Stimulated activated CD4-positive, alpha-beta T cell treated with anti-CD3 and anti-CD28 coated beads, TNF-alpha, amount 100 ng/mL, for 24 hours (primary cell): ENCODE data around the gene FSTL1.

Experiments
- DNase-seq, 3 experiments: peaks; one replicate each; pipeline ENCODE4 v3.0.0-alpha.2; 2020; ENCODE audit warnings: low read depth in 3 of 3

FSTL1 gene

DNA sequence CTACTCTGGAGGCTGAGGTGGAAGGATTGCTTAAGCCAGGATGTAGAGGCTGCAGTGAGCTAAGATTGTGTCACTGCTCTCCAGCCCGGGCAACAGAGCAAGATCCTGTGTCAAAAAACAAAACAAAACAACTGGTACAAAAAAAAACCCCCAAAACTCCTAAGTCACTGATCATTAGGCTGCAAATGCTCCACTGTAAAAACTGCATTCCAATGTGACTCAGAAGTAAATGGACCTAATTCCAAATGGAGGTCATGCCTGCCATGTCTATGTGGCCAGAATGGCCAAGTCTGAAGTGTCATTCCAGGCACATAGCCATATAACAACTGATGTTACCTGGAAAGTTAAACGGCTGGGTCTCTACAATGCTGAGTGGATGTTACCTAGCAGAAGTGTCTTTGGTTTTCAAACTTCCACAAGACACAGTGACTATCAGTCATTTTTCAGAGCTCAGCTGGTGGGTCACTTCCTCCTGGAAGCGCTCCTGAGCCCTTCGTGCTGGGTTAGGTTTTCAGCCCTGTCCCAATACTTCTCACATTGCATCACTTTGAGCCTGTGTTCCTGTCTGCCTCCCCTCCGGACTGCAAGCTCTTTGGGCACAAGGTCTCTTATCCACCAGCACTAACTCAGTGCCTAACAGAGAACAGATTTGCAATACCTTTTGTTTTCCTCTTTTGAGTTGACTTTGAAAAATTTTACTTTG is 10.6 kb downstream of the FSTL1 start:
- no peak for DNase-seq

DNA sequence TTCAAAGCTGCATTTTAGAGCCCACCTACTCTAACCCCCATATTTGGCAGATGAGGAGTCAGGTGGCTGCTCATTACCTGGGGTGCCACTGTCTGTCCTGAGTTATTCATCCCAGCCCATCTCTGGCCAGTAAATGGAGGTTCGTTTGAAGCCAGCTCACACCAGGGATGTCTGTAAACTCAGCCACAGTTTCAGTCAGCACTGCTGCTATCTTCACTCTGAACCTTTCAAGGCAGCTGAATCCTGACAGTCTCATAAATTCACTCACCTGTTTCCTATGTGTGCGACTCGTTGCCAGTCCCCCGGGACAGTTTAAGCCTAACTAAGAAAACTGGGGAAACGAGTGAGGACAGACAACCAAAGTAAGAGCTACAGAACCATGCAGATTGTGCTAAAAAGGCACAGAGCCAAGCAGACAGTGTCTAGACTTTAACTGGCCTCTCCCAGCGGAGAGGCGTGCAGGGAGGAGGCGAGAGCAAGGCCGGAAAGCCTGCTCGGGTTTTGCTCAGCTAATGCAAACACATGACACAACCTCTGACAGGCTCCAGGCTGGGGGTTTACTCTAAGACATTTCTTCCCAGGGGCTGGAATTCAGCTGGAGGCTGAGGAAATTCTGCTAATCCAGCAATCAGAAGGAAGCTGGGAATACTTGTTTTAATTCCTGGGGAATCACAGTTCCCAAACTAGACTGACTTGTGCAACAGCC is 12.0 kb downstream of the FSTL1 start:
- no peak for DNase-seq

DNA sequence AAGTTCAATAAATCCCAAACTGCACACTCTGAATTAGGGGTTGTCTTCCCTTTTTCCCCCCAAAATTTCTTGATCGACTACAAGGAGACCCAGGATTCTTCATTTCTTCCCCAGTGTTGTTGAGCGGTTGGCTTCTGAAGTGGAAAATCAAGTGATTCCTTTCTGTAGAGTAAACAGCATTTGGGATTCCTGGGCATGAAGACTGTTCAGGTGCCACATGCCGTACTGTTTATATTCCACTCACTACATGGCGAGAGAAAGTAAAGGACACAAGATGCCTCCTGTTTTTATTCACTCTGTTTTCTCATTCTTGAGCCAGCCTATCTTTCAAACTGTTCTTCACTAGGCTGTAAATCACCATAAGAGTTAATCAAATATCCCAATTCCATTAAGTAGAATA is 12.6 kb downstream of the FSTL1 start:
- no peak for DNase-seq

DNA sequence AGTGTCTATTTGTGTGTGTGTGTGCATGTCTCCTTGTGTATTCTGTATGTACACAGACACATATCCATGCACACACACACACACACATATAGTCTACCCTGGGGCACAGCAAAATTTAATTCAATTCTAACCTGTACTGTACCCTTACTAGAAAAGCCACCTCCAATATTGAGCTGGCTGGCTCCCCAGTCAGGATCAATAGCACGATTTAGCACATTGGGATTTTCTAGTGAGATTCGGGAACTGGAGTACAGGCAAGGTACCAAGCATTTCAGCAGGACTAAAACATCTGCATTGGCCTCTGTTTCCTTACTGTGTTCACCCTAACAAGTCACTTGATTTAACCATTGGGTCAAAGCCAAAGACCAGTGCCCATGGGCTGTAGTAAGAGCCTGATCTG is 13.2 kb downstream of the FSTL1 start:
- no peak for DNase-seq

DNA sequence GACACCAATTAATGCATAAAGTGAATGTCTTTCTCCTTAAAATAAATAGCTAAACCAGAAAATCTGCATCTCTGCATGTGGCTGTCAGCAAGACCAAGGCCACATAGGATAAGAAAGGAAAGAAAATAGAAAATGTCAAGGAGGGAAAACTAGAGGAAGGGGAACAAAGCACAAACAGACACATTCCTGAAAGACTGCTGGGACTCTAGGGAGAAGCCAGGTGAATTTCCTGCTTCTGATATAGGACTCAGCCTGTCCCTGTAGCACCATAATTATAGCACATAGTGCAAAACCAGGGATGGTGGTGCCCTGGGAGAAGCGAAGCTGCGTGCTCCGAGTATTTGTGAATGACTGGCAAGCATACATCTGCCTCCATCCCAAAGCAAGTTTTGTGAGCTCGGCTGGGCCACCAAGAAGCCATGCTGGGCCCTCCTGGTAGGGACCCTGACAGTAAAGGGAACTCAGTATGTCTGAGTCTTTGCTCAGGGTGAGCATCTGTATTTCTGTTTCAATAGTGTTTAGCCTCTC is 14.2 kb downstream of the FSTL1 start:
- no peak for DNase-seq

DNA sequence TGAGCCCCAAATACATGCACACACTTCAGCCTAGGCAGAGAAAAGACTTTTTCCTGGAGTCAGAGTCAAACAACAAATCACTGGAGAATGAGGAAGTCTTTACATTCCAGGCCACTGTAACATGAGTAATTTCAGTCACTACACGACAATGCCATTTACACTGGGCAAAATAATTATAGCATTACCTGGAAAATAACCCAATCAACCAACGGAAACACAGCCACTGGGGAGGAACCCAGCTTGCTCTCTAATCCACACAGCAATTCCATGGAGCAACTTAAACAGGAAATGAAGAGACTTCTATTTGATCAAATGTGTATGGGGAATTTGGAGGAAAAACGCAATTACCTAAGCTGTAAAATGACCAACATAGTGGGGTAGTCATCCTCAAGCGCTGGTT is 15.2 kb downstream of the FSTL1 start:
- DNase-seq = no peak

DNA sequence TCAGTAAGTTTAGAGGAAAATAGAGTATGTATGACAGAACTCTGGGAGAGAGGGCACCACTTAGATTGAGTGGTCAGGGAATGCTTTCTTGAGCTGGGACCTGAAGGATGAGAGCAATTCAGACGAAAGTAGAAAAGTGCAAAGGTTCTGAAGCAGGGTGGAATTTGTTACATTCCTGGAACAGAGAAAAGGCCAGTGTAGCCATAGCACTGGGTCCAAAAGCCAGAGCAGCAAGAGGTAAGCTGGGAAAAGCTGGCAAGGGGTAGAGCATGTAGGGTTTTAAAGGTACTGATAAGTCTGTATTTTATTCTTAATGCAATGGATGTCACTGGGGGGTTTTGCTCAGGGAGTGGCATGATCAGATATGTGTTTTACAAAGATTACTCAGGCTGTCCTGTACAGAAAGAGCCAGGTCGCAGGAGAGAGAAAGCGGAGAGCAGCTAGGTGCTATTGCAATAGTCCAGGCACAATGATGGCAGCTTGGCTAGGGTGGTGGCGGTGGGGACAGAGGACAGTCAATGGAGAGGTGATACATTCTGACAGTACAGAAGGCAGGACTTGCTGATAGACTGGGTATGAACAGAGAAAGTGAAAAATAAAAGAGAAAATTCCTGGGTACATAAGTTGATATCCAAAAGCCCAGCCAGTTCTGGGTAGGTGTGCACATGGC is 17.0 kb downstream of the FSTL1 start:
- no peak for DNase-seq

DNA sequence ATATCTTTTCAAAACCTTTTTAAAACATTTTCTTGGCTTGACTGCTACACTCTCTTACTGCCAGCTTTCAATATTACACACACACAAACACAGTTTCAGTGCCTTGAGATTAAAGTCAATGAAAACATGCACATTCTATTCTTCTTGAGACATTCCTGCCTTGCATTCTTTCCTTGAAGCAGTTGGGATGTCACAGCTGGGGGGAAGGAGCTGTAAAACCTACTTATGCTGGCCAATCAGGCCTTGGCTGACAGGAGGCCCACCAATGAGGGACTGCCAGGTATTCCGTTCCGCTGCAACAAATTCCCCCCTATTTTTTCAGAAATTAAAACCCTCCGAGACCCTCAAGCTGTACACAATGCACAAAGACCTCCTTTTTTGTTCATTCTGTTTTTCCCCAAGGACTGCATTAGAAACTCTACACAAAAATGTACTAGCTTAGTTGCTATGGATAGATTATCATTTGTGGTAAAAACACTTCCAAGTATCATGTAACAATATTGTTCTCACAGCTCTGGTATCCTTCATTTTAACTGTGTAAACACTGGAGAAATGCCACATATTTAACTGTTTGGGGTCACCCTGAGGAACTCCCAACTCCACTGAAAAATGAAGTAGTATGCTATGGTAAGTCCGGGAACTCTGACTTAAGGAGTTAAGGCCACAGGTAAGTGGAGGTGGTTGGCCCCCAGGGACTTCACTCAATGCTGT is 18.5 kb downstream of the FSTL1 start:
- DNase-seq = no peak

DNA sequence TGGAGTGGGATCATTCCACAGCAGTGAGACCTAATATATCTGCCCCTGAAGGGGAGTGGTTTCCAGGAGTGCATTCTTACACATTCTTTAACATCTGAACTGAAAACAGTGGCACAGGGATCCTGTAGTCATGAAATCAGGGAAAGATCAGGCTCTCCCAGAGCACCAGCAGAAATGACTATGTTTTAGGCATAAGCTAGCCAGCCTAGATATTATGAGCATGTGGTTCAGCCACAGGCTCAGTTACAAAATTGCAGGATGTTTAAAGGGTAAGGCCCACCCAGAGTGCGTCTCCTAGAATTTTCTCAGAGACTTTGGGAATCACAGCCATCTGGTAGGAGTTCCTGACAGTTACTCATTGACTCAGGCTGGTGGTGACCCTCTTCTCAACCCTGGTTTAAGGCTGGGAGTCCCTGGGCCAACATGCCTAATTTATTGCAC is 20.9 kb downstream of the FSTL1 start:
- no peak for DNase-seq

DNA sequence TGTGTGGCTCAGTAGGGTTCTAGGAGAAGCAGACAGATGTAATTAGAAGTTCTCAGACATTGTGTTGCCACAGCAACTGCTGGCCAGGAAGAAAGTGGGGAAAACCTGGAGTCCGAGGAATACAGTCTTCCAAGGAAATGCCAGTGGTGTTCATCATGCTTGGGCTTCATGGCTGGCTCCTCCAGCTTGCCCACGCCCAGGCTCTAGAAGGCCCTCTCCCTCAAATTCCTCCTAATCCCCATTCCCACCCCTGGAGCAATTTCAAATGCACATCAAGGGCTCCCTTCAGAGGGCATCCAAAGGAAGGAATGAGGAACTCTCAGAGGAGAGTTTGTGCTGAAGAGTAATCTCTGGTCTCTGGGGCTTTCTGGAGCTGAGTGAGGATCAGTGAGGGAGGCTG is 21.9 kb downstream of the FSTL1 start:
- no peak for DNase-seq

DNA sequence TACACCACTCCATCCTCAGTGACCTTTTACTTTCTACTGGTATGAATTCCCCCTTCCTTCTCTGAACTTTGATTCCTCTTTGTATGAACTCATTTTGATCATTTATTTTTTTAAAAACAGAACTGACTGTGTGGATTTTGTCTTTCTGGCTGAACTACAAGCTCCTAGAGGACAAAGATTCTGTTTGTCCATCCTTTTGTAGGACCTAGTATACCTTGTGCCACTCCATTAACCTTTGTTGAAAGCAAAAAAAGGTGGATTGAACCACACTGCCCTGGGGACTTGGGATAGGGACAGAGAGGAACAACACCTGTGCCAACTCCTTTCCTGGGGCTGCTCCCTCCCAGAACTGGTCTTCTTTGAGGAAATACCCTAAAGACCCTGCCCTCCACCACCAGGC is 23.6 kb downstream of the FSTL1 start:
- DNase-seq = no peak

DNA sequence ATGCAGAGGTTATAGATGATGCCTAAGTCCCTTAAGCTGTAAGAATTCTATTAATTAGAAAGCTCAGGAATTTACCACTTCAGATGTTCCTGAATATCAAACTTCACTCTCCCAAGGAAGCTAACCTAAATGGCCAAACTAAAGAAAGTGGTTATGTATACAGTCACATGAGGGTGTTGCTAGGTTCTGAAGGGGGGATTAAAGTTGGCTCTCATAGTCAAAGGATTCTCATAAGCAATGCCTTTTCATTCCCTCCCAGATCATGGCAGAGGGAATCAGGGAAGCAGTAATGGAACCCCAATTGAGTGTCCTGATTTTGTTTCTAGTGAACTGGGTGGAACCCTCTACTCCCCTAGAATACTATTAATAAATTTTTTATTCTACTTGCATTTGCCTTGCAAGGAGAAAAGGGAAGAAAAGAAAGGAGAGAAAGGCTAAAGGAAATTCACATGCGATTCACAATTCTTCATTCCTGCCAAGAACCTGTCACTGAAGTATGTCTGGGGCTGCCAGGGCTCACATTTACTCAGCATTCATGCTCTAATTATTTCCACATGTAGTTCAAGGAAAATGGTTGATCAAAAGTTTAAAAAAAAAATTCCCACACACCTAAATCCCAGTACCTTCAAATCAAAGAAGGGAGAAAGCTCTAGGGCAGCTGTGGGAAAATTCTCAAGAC is 25.1 kb downstream of the FSTL1 start:
- DNase-seq = no peak

DNA sequence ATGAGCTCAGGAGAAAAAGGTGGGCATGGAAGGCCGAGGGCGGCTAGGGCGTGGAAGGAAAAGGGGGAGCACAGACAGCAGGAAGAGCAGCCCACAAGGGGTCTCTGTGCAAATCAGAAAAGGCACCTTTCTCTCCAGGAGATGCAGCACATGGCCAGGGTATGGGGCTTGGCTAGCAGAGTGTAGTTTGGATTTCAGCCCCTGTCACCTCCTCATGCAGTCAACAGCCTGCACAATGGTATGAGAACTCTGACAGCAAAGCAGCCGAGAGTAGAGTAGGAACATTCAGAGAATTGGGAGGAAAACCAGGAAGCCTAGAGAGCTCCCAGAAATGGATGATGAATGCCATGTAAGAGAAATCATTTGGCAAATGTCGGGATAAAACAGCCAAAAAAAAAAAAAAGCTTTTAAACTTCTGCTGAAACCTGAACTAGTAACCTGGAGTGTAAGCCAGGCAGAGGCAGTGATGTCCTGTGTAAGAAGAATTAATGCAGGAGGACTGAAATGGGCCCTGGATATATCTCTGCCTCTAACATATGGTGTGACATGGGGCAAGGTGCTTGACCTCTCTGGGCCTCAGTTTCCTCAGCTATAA is 25.7 kb downstream of the FSTL1 start:
- DNase-seq = no peak

DNA sequence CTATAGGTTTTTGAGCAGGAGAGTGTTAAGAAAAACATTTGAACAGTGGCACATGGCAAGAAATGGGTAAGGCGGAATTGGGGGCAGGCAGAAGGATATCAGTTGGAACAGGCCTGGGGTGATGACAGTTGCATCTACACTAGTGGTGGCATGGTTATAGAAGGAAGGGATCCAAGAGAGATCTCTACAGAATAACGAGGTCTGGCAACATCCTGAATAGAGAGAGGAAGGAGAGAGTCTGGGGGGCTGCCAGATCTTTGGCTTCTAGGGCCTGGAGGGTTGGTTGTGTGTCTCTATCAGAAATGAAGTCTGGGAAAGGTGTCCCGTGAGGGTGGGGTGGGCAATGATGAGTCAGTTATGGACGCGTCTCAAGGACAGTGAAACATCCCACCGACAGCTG is 26.3 kb downstream of the FSTL1 start:
- no peak for DNase-seq

DNA sequence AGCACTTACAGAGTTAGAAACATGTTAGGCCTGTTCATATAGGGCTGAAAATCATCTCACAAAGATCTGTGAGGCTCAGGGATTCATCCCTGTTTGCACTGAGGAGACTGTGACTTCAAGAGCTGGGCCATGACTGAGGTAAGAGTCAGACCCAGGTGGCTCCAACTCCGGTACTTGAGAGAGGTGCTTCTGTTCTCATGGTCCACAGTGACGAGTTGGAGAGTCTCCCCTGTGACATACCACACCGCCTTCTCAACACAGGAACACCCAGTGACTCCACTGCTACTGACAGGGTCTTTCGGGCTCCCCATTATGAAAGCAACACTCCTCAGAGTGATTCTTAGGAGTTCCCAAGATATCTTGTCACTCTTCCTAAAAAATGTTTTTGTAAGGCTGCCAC is 27.4 kb downstream of the FSTL1 start:
- DNase-seq = no peak

DNA sequence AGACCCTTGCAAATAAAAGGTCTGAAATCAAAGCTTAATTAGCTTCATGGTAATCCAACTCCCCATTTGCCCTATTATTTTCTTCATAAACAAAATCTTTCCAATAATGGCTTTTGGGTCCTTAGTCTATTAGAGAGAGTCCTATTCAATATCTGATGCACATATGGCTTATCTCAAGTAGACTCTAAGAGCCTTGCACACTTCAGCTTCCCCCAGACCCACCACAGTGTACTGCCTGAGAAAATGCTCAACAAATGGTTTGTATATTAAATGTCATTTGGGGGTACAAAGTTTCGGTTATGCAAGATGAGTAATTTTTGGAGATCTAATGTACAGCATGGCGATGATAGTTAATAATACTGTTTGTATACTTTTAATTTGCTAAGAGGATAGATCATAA is 28.9 kb downstream of the FSTL1 start:
- DNase-seq = no peak

DNA sequence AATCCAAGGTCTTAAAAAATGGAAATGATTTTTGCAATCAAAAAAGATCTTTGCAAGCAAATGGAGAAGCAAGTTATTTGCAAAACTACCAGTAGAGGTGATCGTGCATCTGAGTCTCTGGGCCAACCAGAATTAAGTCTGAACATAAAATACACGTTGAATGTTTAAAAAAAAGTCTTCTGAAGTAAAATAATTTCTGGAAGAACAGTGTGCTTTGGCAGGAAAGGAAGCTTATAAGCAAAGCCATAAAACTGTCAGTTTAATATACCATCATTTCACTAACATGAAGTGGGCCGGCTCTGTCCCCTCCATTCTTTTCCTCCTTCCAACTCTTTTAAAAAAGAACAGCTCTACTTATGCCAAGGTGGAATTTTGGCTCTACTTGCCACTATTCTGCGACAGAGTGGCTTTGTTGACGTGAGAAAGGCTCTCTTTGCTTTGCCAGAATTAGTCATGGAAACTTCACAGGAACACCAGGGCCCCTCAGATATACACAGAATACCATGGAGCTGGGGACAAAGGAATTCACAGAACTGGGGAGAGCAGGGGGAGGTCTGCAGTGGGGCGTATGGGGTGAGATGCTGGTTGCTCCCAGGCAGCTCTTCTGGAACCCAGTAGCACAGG is 29.8 kb downstream of the FSTL1 start:
- DNase-seq = no peak

DNA sequence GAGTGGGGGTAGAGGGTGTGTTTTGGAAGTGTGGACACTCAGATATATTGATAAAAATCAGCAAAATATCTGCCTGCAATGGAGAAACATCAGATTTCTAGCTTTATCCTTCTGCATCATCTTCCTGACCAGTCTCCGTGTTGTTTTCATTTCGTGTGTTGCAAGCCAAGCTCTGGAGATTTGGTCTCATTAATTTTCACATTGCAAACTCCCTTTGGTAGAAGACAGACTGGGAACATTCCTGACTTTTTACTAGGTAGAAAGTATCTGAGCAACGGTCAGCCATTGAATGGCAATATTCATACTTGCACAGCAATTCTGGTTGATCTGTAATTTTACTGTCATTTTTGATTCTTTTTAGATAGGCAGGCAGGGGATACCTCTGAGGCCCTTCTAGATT is 30.4 kb downstream of the FSTL1 start:
- DNase-seq = no peak

DNA sequence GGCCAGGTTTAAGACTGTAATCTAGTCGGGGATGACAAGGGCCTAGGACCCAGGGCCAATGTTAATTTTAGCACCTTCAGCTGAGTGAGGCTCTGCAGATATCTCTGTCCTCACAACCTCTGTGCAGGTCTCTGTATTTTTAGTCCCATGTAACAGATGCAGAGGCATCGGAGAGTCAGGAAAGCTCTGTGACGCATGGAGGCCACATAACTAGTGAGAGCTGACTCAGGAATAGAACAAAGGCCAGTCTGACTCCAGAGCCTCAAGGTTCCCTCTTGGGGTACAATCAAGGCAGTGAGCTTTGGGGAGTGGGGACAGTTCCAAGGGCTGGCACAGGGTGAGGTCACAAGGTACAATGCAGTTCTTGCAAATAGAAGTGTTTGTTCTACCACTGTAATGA is 31.0 kb downstream of the FSTL1 start:
- no peak for DNase-seq

DNA sequence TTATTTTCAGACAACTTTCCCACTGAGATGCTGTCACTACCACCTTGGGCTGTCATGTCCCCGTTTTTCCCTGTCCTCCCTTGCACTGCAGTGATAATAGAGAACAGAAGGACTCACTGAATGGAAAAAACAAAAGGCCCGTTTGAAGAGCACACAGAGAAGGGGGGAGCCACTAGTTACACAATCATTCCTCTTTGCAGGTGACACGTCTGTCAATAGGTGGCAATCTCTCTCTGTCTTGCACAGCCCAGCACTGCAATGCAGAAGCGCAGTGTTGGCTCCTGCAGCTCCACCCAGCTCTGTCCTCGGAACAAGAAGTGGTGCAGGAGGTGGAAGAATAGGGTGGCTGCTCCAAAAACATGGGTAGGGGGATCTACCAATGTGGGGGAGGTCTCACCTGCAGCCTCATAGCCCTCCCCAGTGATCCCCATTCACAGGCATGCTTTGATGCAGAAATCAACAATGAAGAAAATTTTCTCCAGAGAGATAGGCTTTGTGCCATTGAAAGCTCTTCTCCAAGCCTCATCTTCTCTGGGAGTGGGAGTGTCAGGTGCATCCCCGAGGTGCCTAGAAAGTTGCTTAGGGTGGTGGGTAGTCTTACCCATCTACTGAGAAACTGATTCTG is 31.8 kb downstream of the FSTL1 start:
- DNase-seq = no peak
